PC-3 (cell line): ENCODE data around the gene OR10A5. TPM values are rescaled to one million over a fixed set of nuclear protein-coding genes. Genes with fewer than 3 reads are reported as not detected.

Experiments
- ATAC-seq: fragments of 200-7000 bp; cut with Tn5 transposase; 2 replicates; pipeline ENCODE4 v1.9.1; 2020; ENCODE audit warnings: mild to moderate bottlenecking, moderate library complexity
- BruUV-seq: library from RNA; stranded (reverse); fragments of 400-500 nt; replicated peaks from 2 replicates; lab custom pipeline; 2021; lab: Mats Ljungman, UMichigan
- CTCF ChIA-PET: fragments of 300-600 bp; sonication (Branson Sonifier 250); formaldehyde crosslinking; loops from one replicate; lab custom pipeline; 2022; ENCODE audit warnings: antibody characterized with exemption; lab: Charles Lee
- POLR2A ChIA-PET: fragments of 300-600 bp; sonication (Branson Sonifier 250); formaldehyde crosslinking; loops from one replicate; lab custom pipeline; 2022; ENCODE audit warnings: antibody characterized with exemption; ENCODE audit not compliant: unreplicated experiment; lab: Charles Lee
- DNase-seq: peaks from one replicate; pipeline ENCODE4 v3.0.0-alpha.2; 2015
- H2AFZ ChIP-seq: fragments of 300-600 bp; sonication (generic); 2 replicates; pipeline ENCODE4 v1.6.0; 2016; ENCODE audit warnings: antibody characterized with exemption, low read length
- H3F3A ChIP-seq: fragments of 300-600 bp; sonication (generic); one replicate; pipeline ENCODE4 v1.6.0; 2017; ENCODE audit warnings: antibody characterized with exemption, low read length, control low read depth, mild to moderate bottlenecking; ENCODE audit not compliant: unreplicated experiment
- H3K27ac ChIP-seq: fragments of 300-600 bp; sonication (generic); 2 replicates; pipeline ENCODE4 v1.5.1; 2016; ENCODE audit warnings: mild to moderate bottlenecking, low read length
- H3K27me3 ChIP-seq: fragments of 300-600 bp; sonication (generic); 2 replicates; pipeline ENCODE4 v1.6.1; 2016; ENCODE audit warnings: low read length, mixed read lengths
- H3K36me3 ChIP-seq: fragments of 300-600 bp; sonication (generic); 2 replicates; pipeline ENCODE4 v1.6.1; 2016; ENCODE audit warnings: low read depth, mixed run types, low read length, mixed read lengths
- H3K4me1 ChIP-seq: fragments of 300-600 bp; sonication (generic); 2 replicates; pipeline ENCODE4 v1.5.1; 2016; ENCODE audit warnings: low read length; ENCODE audit not compliant: insufficient read depth
- H3K4me2 ChIP-seq: fragments of 300-600 bp; sonication (generic); 2 replicates; pipeline ENCODE4 v1.6.0; 2016; ENCODE audit warnings: low read length
- H3K4me3 ChIP-seq: fragments of 300-600 bp; sonication (generic); 2 replicates; pipeline ENCODE4 v1.5.1; 2016; ENCODE audit warnings: mild to moderate bottlenecking, low read length, mixed read lengths
- H3K79me2 ChIP-seq: fragments of 300-600 bp; sonication (generic); 2 replicates; pipeline ENCODE4 v1.6.1; 2017; ENCODE audit warnings: low read length, mixed read lengths
- H3K9ac ChIP-seq: fragments of 300-600 bp; sonication (generic); 2 replicates; pipeline ENCODE4 v1.6.0; 2016; ENCODE audit warnings: mild to moderate bottlenecking, low read length
- H3K9me2 ChIP-seq: fragments of 300-600 bp; sonication (generic); replicated peaks from 2 replicates; pipeline ENCODE4 v1.6.1; 2016; ENCODE audit warnings: mixed run types, low read length, mixed read lengths
- H3K9me3 ChIP-seq: fragments of 300-600 bp; sonication (generic); 2 replicates; pipeline ENCODE4 v1.6.1; 2016; ENCODE audit warnings: low read length, mixed read lengths
- H4K20me1 ChIP-seq: fragments of 300-600 bp; sonication (generic); 2 replicates; pipeline ENCODE4 v1.6.1; 2016; ENCODE audit warnings: low read length, mixed read lengths
- EZH2 ChIP-seq: fragments of 300-600 bp; sonication (generic); IDR thresholded peaks from one replicate; pipeline ENCODE4 v1.6.1; 2017; ENCODE audit warnings: antibody characterized with exemption, mild to moderate bottlenecking, low read length; ENCODE audit not compliant: unreplicated experiment
- EZH2phosphoT487 ChIP-seq: fragments of 300-600 bp; sonication (generic); IDR thresholded peaks from 2 replicates; pipeline ENCODE4 v1.6.1; 2018; ENCODE audit warnings: mild to moderate bottlenecking, antibody characterized with exemption, low read length, borderline replicate concordance
- intact Hi-C: fragments of 100-400 bp; cut with micrococcal nuclease; formaldehyde crosslinking; loops from 2 replicates; pipeline ENCODE4 v1.9.0; 2023
- total RNA-seq: library from RNA; depleted of rRNA; stranded (reverse); fragments of >200 nt; gene quantifications from 2 replicates; pipeline ENCODE4 v1.2.3, GENCODE V29; 2014; rRNA removed
- TF ChIP-seq, protein P1 (sequence below): fragments of 300-600 bp; sonication (generic); conservative IDR thresholded peaks from 2 replicates; pipeline ENCODE4 v1.5.1; 2017; ENCODE audit warnings: antibody characterized with exemption, low read depth, mild to moderate bottlenecking, low read length

OR10A5 gene
- total RNA-seq, 1 experiment from 2014 or later, result not detected

GRCh38 chr11:6894097-6894496, 48.6 kb downstream of the OR10A5 start:
- ATAC-seq, result no peak
- CTCF ChIA-PET, result no interaction called here

DNA sequence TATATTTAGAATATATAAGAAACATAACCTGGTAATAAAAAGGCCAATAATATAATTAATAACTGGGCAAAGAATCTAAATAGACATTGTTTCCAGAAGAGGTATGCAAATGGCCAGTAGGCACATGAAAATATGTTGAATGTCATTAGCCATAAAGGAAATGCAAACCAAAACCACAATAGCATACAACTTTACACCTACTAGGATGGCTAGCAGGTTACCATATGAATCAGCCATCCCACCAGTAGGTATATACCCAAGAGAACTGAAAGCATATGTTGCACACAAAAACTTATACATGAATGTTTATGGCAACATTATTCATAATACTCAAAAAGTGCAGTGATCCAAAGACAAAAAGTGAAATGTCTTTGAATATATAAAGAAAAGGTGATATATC, 49.5 kb downstream of the OR10A5 start:
- H3K9ac ChIP-seq, result no peak overlapping the region
- no peak for TF ChIP-seq EZH2
- TF ChIP-seq EZH2phosphoT487, result no peak
- TF ChIP-seq, protein P1, sequence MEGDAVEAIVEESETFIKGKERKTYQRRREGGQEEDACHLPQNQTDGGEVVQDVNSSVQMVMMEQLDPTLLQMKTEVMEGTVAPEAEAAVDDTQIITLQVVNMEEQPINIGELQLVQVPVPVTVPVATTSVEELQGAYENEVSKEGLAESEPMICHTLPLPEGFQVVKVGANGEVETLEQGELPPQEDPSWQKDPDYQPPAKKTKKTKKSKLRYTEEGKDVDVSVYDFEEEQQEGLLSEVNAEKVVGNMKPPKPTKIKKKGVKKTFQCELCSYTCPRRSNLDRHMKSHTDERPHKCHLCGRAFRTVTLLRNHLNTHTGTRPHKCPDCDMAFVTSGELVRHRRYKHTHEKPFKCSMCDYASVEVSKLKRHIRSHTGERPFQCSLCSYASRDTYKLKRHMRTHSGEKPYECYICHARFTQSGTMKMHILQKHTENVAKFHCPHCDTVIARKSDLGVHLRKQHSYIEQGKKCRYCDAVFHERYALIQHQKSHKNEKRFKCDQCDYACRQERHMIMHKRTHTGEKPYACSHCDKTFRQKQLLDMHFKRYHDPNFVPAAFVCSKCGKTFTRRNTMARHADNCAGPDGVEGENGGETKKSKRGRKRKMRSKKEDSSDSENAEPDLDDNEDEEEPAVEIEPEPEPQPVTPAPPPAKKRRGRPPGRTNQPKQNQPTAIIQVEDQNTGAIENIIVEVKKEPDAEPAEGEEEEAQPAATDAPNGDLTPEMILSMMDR, result no peak
- H3K36me3 ChIP-seq, result no peaks in the 10 kb centered on the region
- POLR2A ChIA-PET, result no interaction called here
- no peaks in the 10 kb centered on the region for H3K79me2 ChIP-seq
- no peak overlapping the region for H3K27ac ChIP-seq
- peaks cover 7% of the 10 kb centered on the region; the same call in 1 of the 2 replicates for H3K27me3 ChIP-seq
- BruUV-seq, result no TSS peak
- CTCF ChIA-PET, result no interaction called here
- DNase-seq (no peak), ATAC-seq (no peak)
- no peaks in the 10 kb centered on the region for H4K20me1 ChIP-seq
- no peaks in the 10 kb centered on the region for H3K9me3 ChIP-seq
- H2AFZ ChIP-seq, result no peak overlapping the region
- intact Hi-C loops, result no loop called here
- H3F3A ChIP-seq, result no peaks in the 10 kb centered on the region
- H3K4me1 ChIP-seq, result no peaks in the 10 kb centered on the region
- no peak overlapping the region for H3K4me2 ChIP-seq
- H3K9me2 ChIP-seq, result no peaks in the 10 kb centered on the region
- H3K4me3 ChIP-seq, result no peak overlapping the region

More at GRCh38 chr11:6894097-6894496, 48.6 kb downstream of the OR10A5 start:
- Histone ChIP-seq H4K20me1 (no peaks in the 10 kb centered on the region), H3K9me2 (no peaks in the 10 kb centered on the region), H3K27ac (no peak overlapping the region), H3K9ac (no peak overlapping the region), H3K79me2 (no peaks in the 10 kb centered on the region), H3F3A (no peaks in the 10 kb centered on the region), H3K4me2 (no peak overlapping the region), H3K36me3 (no peaks in the 10 kb centered on the region), H3K4me1 (no peaks in the 10 kb centered on the region), H3K27me3 (peaks cover 7% of the 10 kb centered on the region; the same call in 1 of the 2 replicates), H3K4me3 (no peak overlapping the region), H2AFZ (no peak overlapping the region), H3K9me3 (no peaks in the 10 kb centered on the region)
- DNase-seq, result peak; percentile 1
- POLR2A ChIA-PET, result no interaction called here
- TF ChIP-seq EZH2phosphoT487, result no peak
- TF ChIP-seq EZH2, result no peak
- TF ChIP-seq, protein P1, result no peak
- no TSS peak for BruUV-seq
- intact Hi-C loops, result no loop called here

Other genes with a start within 250 kb of the OR10A5 start
- 15.1 and 16.9 TPM in 2 replicates for gene RRP8, start 242.1 kb upstream of the OR10A5 start, total RNA-seq
- gene ILK, start 241.9 kb upstream of the OR10A5 start, total RNA-seq, result 73.0 and 73.9 TPM in 2 replicates
- gene TAF10, start 233.5 kb upstream of the OR10A5 start, total RNA-seq, result 102 and 128 TPM in 2 replicates
- gene TPP1, start 226.3 kb upstream of the OR10A5 start, total RNA-seq, result 21.6 and 48.3 TPM in 2 replicates
- gene DCHS1, start 189.9 kb upstream of the OR10A5 start, total RNA-seq, result under 0.01 TPM in 1 of 2 replicates, not detected in the other
- gene MRPL17, start 162.3 kb upstream of the OR10A5 start, total RNA-seq, result 72.5 and 78.1 TPM in 2 replicates
- 0.15 TPM in 1 of 2 replicates, not detected in the other for gene OR2AG2, start 73.7 kb upstream of the OR10A5 start, total RNA-seq
- not detected in 2 replicates for gene OR2AG1, start 62.7 kb upstream of the OR10A5 start, total RNA-seq
- gene OR6A2, start 46.0 kb upstream of the OR10A5 start, total RNA-seq, result 0.06 and 0.07 TPM in 2 replicates
- gene OR10A2, start 17.4 kb downstream of the OR10A5 start, total RNA-seq, result not detected in 2 replicates
- gene OR10A4, start 30.9 kb downstream of the OR10A5 start, total RNA-seq, result not detected in 2 replicates
- gene OR2D2, start 46.8 kb downstream of the OR10A5 start, total RNA-seq, result 0.11 TPM in 1 of 2 replicates, not detected in the other
- gene OR2D3, start 75.3 kb downstream of the OR10A5 start, total RNA-seq, result not detected in 2 replicates
- 4.5 and 5.4 TPM in 2 replicates for gene ZNF215, start 80.7 kb downstream of the OR10A5 start, total RNA-seq
- 0.58 and 1.4 TPM in 2 replicates for gene ZNF214, start 174.7 kb downstream of the OR10A5 start, total RNA-seq
- 0.11 TPM in 1 of 2 replicates, not detected in the other for gene NLRP14, start 174.8 kb downstream of the OR10A5 start, total RNA-seq
- gene RBMXL2, start 243.3 kb downstream of the OR10A5 start, total RNA-seq, result 0.15 TPM in 1 of 2 replicates, not detected in the other